ENCODE measurements around the gene CCDC81. TPM values are rescaled to one million over a fixed set of nuclear protein-coding genes. Genes with fewer than 3 reads are reported as not detected.

CCDC81 gene
- total RNA-seq, 4 donors from 2014 or later = 1.1 to 1.8 TPM; not detected in 2

DNA sequence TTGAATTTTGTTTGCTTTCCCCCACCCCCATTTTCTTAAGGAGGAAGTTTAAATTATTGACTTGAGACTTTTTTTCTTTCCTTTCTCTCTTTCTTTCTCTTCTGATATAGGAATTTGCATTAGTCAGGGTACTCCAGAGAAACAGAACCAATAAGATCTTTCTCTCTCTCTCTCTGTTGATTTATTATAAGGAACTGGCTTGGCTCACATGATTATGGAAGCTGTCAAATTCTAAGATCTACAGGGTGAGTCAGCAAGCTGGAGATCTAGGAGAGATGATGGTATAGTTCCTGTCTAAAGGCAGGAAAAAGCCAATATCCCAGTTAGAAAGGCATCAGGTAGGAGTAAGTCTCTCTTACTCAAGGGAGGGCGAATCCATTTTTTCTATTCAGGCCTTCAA, 64.0 kb downstream of the CCDC81 start:
- H3K27me3 ChIP-seq = no peaks in the 10 kb centered on the region
- no peaks in the 10 kb centered on the region for H3K9me3 ChIP-seq
- TF ChIP-seq, protein P1, sequence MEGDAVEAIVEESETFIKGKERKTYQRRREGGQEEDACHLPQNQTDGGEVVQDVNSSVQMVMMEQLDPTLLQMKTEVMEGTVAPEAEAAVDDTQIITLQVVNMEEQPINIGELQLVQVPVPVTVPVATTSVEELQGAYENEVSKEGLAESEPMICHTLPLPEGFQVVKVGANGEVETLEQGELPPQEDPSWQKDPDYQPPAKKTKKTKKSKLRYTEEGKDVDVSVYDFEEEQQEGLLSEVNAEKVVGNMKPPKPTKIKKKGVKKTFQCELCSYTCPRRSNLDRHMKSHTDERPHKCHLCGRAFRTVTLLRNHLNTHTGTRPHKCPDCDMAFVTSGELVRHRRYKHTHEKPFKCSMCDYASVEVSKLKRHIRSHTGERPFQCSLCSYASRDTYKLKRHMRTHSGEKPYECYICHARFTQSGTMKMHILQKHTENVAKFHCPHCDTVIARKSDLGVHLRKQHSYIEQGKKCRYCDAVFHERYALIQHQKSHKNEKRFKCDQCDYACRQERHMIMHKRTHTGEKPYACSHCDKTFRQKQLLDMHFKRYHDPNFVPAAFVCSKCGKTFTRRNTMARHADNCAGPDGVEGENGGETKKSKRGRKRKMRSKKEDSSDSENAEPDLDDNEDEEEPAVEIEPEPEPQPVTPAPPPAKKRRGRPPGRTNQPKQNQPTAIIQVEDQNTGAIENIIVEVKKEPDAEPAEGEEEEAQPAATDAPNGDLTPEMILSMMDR (IDR thresholded peaks at IDR 0.05) = no peak
- TF ChIP-seq POLR2AphosphoS5 (IDR thresholded peaks at IDR 0.05) (no peak), POLR2A (IDR thresholded peaks at IDR 0.05) (no peak), EP300 (IDR thresholded peaks at IDR 0.05) (no peak)
- H3K27ac ChIP-seq = no peak overlapping the region
- H3K4me3 ChIP-seq = no peak overlapping the region
- DNase-seq (ENCODE audit: low spot score in 2 of 2) = no peak
- H3K4me1 ChIP-seq = no peaks in the 10 kb centered on the region
- no peaks in the 10 kb centered on the region for H3K36me3 ChIP-seq
- WGBS = 92% methylated on average over 1 of the region's 1 CpG

DNA sequence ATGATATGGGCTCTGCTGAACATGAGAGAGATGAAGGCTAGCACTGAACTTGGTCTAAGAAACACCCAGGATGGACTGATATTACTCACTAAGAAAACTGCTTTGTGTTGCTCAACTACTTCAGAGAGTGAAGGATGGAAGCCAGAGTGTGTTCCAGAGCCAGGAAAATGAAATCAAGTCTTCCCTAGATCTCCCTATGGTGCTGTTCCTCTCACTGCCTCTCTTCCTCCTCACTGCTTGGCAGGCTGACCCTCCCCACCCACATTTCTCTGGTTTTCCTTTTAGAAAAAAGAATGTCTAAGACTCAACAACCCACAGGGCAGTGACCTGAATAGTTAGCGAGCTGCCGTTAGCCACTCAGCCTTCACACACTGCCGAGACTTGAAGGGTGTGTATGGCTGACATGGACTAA, 65.6 kb downstream of the CCDC81 start:
- Histone ChIP-seq H3K36me3 (no peaks in the 10 kb centered on the region), H3K9me3 (no peaks in the 10 kb centered on the region), H3K4me1 (no peaks in the 10 kb centered on the region), H3K27me3 (no peaks in the 10 kb centered on the region), H3K4me3 (no peak overlapping the region), H3K27ac (peak overlapping the region; percentile 56)
- TF ChIP-seq EP300 (IDR thresholded peaks at IDR 0.05) (no peak), POLR2AphosphoS5 (IDR thresholded peaks at IDR 0.05) (no peak), POLR2A (IDR thresholded peaks at IDR 0.05) (no peak)
- TF ChIP-seq, protein P1 (IDR thresholded peaks at IDR 0.05) = no peak
- WGBS = 62% methylated on average over 3 of the region's 3 CpGs
- no peak for DNase-seq (ENCODE audit: low spot score in 2 of 2)

DNA sequence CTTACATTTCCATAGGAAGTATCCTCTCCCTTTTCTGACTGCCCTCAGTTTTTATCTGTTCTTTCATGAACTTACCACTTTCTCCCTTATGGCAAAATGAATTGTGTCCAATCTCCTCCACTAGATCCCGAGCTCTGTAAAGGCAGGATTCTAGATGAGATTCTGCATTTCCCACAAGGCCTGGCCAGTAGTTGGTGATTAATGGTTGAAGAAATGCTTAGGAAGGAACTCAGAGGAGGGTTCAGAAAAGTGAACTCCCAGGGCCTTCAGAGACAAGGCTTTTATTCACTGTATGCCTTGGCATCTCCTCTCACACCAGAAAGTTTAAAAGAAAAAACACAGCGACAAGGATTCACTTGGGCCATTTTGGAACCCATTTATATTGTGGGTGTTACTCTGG, 66.2 kb downstream of the CCDC81 start:
- DNase-seq (ENCODE audit: low spot score in 2 of 2) = no peak
- no peaks in the 10 kb centered on the region for H3K27me3 ChIP-seq
- TF ChIP-seq POLR2A (IDR thresholded peaks at IDR 0.05) (no peak), POLR2AphosphoS5 (IDR thresholded peaks at IDR 0.05) (no peak), EP300 (IDR thresholded peaks at IDR 0.05) (no peak)
- TF ChIP-seq, protein P1 (IDR thresholded peaks at IDR 0.05) = no peak
- H3K36me3 ChIP-seq = no peaks in the 10 kb centered on the region
- H3K4me1 ChIP-seq = no peaks in the 10 kb centered on the region
- no peak overlapping the region for H3K4me3 ChIP-seq
- WGBS = 63% methylated on average over 2 of the region's 2 CpGs
- H3K9me3 ChIP-seq = no peaks in the 10 kb centered on the region
- H3K27ac ChIP-seq = peak overlapping the region; percentile 56

DNA sequence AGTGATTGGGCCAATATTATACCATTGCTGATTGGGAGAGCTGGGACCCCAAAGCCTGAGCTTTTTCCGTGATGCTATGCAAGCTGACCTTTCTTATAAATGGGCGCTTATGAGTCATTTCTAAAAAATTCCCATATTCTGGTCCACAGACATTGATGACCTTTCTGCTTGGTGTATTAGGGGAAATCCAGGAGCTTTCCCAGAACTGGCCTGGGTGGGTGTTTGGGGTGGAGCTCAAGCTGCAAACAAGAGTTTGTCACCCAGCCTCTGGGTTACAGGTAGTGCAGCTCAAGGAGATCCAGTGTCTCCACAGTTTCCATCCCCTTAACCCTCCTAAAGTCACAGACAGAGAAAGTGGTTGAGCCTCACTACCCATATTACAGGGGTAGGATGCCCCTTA, 67.7 kb downstream of the CCDC81 start:
- WGBS = 80% methylated on average over 2 of the region's 2 CpGs
- no peak for DNase-seq (ENCODE audit: low spot score in 2 of 2)
- TF ChIP-seq EP300 (IDR thresholded peaks at IDR 0.05) (no peak), POLR2A (IDR thresholded peaks at IDR 0.05) (no peak), POLR2AphosphoS5 (IDR thresholded peaks at IDR 0.05) (no peak)
- TF ChIP-seq, protein P1 (IDR thresholded peaks at IDR 0.05) = no peak
- Histone ChIP-seq H3K27me3 (no peaks in the 10 kb centered on the region), H3K36me3 (no peaks in the 10 kb centered on the region), H3K27ac (no peak overlapping the region), H3K4me3 (no peak overlapping the region), H3K9me3 (no peaks in the 10 kb centered on the region), H3K4me1 (no peaks in the 10 kb centered on the region)

DNA sequence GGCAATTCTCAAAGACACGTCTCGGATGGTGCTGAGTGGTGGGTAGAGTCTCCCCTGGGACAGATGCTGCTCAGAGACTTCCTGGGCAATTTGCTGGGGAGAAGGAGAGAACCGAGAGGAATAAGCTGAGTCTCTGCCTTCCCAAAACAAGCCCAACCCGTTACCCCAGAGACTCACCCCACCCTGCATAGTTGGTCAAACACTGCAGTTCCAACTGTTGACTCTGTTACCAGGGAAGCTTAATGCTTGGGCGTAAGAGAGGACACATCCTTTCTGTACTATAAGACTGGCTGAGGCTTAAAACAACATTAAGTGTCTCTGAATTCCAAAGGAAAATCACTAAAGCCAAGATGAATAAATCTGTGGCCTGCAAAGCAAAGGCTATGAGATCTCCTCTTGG, 68.1 kb downstream of the CCDC81 start:
- H3K4me3 ChIP-seq = no peak overlapping the region
- H3K27me3 ChIP-seq = no peaks in the 10 kb centered on the region
- DNase-seq (ENCODE audit: low spot score in 2 of 2) = no peak
- 66% methylated on average over 4 of the region's 5 CpGs for WGBS
- no peaks in the 10 kb centered on the region for H3K9me3 ChIP-seq
- TF ChIP-seq POLR2AphosphoS5 (IDR thresholded peaks at IDR 0.05) = no peak
- TF ChIP-seq, protein P1 (IDR thresholded peaks at IDR 0.05) = no peak
- no peak for TF ChIP-seq POLR2A (IDR thresholded peaks at IDR 0.05)
- no peak for TF ChIP-seq EP300 (IDR thresholded peaks at IDR 0.05)
- no peaks in the 10 kb centered on the region for H3K4me1 ChIP-seq
- H3K36me3 ChIP-seq = no peaks in the 10 kb centered on the region
- no peak overlapping the region for H3K27ac ChIP-seq

All from suprapubic skin (tissue), 4 donors.